NCI-H1930 (cell line): ENCODE data around the gene TMEM45A.
"Not testable (repeated sequence)": the region's sequence is repeated elsewhere in the genome, so short reads cannot be mapped to it uniquely, and the experiment has no call there.

ENCODE experiments used
- DNase-seq, 2 experiments: peaks; one replicate each; lab custom pipeline; 2025; lab: John Stamatoyannopoulos, UW

Gene TMEM45A

DNA sequence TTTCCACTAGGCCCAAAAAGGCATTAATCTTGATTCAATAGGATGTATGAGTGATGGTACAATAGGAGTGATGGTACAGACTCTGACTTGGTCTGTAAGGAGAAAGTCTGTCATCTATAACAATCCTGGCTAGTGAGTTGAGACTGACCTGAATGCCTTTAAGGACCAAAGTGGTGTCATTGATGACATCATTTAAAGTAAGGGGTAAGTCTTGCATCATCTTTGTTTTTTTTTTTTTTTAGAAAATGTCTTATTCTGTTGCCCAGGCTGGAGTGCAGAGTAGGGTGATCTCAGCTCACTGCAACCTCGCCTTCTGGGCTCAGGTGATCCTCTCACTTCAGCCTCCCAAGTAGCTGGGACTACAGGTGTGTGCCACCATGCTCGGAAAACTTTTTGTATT, 5.6 kb upstream of the TMEM45A start:
- DNase-seq: no peak

DNA sequence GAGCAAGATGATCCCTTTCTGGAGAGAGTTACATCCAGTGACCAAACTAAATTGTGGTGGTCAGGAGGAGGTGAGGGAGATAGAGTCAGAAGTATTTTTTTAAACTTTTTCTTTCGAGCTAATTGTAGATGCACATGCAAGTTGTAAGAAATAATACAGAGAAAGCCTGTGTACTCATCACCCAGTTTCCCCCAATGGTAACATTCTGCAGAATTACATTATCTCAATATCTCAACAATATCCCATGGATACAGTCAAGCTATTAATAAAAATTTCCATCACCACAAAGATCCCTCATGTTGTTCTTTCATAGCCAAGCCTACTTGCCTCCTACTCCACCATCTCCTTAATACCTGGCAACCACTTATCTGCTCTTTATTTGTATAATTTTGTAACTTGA, 3.3 kb upstream of the TMEM45A start:
- no peak for DNase-seq

DNA sequence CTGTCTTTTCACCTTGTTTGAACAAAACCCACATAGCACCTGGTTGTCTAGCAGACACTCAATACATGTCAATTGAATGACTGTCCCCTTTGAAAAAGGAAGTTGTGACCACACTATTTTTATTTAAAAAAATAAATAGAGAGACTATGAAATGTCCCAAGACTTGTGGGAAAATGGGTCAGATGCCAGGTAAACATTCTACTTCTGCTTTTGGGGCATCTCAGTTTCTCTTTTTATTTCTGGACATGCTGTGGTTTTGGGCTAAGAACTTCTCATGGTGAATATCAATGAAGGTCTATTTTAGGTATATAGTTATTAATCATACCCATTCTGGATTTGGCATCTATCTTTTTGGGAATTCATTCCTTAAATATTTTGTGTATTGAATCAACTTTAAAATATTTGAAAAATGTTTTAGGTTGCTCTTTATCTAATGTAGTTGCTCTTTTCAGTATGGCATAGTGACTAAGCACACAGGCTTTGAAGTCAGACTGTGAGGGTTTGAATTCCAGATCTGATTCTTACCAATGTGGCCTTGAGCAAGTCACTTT, 4.4 kb downstream of the TMEM45A start:
- no peak for DNase-seq

- no peak for DNase-seq
These were observed 7.2 kb downstream of the TMEM45A start for GRCh38 chr3:100499651-100500050.

DNA sequence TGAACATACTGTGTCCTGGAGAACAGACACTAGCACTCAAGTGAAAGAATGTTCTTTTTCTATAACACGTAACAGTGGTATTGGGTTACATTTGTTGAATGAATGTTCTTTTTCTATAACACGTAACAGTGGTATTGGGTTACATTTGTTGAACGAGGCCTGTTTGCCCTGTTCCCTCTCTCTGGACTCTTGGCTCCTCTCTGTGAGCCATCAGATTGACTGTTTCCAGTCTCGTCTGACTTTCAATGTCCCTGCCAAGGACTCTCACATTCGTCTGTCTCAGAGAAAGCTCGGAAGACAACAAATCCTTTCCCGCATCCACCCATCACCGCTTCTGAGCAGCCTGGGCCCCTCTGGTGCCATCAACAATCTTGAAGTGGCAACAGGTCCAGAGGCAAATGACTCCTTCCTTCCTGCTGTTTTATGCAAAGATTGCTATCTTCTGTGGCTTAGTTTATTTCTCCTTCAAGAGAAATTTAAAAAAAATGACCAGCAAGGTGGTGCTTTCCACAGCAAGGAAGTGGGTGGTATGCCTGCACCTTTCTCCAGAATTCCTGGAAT, 8.0 kb downstream of the TMEM45A start:
- no peak for DNase-seq

DNA sequence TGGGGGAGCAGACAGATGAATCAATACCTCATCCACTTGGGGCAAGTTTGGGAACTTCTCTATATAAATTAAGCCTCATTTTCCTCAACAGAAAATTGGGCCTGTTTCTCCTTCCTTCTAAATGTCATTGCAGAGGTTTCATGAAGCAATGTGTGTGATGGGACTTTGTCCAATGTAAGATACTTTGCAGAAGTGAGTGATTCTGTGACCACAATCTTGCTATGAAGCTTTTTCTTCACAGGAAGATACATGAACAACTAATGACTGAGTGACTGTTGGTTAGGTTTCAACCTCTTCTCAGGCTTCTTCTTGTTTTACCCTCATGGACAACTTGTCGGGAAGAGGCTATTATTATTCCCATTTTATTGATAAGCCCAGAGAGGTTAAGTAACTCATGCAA, 11.0 kb downstream of the TMEM45A start:
- DNase-seq: no peak

- DNase-seq: no peak
These were observed 13.9 kb downstream of the TMEM45A start for GRCh38 chr3:100506355-100506754.

- DNase-seq: not testable (repeated sequence)
These were observed 17.4 kb downstream of the TMEM45A start for GRCh38 chr3:100509818-100510217.

DNA sequence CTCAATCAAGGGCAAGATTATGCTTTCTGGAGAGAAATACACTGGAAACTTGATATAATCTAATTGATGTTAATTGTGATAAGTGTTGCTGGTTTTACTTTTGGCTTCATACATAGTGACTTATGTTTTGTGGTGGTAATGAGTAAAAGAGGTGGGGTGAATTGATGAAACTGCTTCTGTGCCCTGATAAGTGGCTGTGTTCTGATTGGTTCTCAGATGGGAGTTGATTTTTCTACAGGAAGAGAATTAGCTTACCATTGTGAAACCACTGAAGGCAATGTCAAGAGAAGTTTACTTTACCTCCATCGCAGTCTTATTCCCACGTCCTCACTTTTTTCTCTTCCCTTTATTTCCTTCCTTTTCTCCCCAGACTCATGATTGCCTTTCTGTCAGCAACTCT, 23.8 kb downstream of the TMEM45A start:
- DNase-seq: no peak

- DNase-seq: no peak
These were observed 24.4 kb downstream of the TMEM45A start for GRCh38 chr3:100516838-100517237.

GRCh38 chr3:100517276-100517675, 24.9 kb downstream of the TMEM45A start:
- no peak for DNase-seq

- no peak for DNase-seq
These were observed 25.8 kb downstream of the TMEM45A start for GRCh38 chr3:100518244-100518643.

- no peak for DNase-seq
These were observed 26.6 kb downstream of the TMEM45A start for GRCh38 chr3:100518983-100519382.

- DNase-seq: no peak
These were observed 29.0 kb downstream of the TMEM45A start for GRCh38 chr3:100521439-100521845.

DNA sequence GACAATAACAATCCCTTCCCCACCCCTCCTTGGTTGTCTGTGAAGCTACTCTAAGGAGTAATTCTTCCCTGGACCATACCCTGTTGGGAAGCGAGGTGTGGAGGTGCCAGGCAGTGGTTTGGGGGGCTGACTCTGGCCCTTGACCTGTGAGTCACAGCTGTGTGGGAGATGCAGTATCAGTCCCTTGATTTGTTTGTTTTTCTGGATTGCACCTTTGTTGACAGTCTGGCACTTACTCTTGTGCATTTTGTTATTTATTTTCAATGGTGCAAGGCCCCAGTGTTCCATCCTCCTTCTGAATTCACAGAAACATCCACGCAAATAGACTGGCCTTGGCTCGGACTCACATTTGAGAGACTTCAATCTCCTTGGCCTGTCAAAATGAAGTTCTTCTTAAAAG, 29.7 kb downstream of the TMEM45A start:
- no peak for DNase-seq

- no peak for DNase-seq
These were observed 30.8 kb downstream of the TMEM45A start for GRCh38 chr3:100523050-100523760.

GRCh38 chr3:100525753-100526612, 33.6 kb downstream of the TMEM45A start:
- DNase-seq: no peak

DNA sequence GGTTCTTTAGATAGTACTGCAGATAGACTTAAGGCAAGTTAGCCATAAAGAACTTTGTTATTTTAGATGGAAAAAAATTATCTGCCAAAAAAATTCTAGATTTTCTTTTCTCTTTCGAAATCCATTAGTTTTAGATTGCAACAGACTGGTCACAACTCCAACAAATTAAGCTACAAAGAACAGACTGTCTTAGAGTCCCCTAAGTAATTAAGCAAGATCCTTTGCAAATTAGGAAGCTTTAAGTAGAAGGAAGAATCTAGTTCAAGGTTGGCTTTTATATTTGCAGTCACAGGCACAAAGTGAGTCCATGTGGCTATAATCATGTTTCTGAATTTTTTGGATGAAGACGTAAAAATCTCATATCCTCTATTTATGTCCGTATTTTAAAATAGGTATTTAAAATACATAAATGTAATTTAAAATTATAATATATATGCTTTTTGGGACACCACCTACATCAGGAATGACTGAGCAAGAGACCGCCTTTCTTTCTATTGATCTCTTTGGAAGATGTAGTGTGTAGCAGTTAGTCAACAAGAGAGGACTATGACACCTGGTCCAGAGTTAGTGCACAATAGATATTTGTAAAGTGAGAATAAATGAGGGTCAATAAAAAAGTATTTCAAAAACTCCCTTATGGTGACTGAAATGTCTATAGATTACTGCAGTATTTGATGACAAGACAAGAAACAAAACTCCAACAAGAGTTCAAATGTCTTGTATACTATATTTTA, 34.4 kb downstream of the TMEM45A start:
- no peak for DNase-seq

GRCh38 chr3:100527347-100527735, 34.9 kb downstream of the TMEM45A start:
- no peak for DNase-seq

GRCh38 chr3:100531093-100531492, 38.7 kb downstream of the TMEM45A start:
- DNase-seq: no peak

- DNase-seq: no peak
These were observed 40.0 kb downstream of the TMEM45A start for GRCh38 chr3:100532411-100532810.

DNA sequence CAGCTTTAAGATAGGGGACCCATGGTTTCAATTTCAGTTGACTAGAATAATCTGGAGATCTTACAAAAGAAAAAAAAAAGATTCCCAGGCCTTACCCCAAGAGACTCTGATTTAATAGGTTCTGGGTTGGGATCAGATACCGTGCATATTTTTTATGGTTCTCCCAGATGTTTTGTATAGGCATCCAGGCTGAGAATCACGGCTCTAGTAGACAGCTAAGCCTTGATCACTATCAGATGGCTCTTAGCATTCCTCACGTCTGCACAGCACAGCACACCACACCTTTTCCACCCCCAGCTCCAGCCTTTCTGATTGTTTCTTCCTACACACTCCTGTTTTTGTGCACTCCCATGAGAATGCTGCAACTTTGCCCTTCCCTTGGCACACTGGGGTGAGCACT, 40.8 kb downstream of the TMEM45A start:
- DNase-seq: no peak
